ENCODE data around the gene MDFI.

MDFI gene

GRCh38 chr6:41657131-41658094 is 19.1 kb downstream of the MDFI start:
- no peak for ATAC-seq

GRCh38 chr6:41658636-41659035 is 20.4 kb downstream of the MDFI start:
- no peak for ATAC-seq
- no peak for TF ChIP-seq ZNF8 (CRISPR knock-in tag; IDR thresholded peaks at IDR 0.05)
- TF ChIP-seq TCF4 (CRISPR knock-in tag; IDR thresholded peaks at IDR 0.05; ENCODE audit: borderline replicate concordance): no peak
- TF ChIP-seq, protein P1, sequence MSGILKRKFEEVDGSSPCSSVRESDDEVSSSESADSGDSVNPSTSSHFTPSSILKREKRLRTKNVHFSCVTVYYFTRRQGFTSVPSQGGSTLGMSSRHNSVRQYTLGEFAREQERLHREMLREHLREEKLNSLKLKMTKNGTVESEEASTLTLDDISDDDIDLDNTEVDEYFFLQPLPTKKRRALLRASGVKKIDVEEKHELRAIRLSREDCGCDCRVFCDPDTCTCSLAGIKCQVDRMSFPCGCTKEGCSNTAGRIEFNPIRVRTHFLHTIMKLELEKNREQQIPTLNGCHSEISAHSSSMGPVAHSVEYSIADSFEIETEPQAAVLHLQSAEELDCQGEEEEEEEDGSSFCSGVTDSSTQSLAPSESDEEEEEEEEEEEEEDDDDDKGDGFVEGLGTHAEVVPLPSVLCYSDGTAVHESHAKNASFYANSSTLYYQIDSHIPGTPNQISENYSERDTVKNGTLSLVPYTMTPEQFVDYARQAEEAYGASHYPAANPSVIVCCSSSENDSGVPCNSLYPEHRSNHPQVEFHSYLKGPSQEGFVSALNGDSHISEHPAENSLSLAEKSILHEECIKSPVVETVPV (CRISPR knock-in tag; IDR thresholded peaks at IDR 0.05): no peak
- TF ChIP-seq GLIS3 (CRISPR knock-in tag; IDR thresholded peaks at IDR 0.05): no peak
- TF ChIP-seq ZC3H10 (CRISPR knock-in tag; IDR thresholded peaks at IDR 0.05): no peak
- no peak for TF ChIP-seq TOX (CRISPR knock-in tag; IDR thresholded peaks at IDR 0.05; ENCODE audit: borderline replicate concordance)
- TF ChIP-seq, protein P2, sequence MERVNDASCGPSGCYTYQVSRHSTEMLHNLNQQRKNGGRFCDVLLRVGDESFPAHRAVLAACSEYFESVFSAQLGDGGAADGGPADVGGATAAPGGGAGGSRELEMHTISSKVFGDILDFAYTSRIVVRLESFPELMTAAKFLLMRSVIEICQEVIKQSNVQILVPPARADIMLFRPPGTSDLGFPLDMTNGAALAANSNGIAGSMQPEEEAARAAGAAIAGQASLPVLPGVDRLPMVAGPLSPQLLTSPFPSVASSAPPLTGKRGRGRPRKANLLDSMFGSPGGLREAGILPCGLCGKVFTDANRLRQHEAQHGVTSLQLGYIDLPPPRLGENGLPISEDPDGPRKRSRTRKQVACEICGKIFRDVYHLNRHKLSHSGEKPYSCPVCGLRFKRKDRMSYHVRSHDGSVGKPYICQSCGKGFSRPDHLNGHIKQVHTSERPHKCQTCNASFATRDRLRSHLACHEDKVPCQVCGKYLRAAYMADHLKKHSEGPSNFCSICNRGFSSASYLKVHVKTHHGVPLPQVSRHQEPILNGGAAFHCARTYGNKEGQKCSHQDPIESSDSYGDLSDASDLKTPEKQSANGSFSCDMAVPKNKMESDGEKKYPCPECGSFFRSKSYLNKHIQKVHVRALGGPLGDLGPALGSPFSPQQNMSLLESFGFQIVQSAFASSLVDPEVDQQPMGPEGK (CRISPR knock-in tag; IDR thresholded peaks at IDR 0.05; ENCODE audit: borderline replicate concordance): no peak
- no peak for TF ChIP-seq ARNTL (CRISPR knock-in tag; IDR thresholded peaks at IDR 0.05; ENCODE audit: borderline replicate concordance, low read depth)
- TF ChIP-seq ZNF565 (CRISPR knock-in tag; conservative IDR thresholded peaks at IDR 0.05; ENCODE audit: low read depth): no peak
- TF ChIP-seq POU6F1 (CRISPR knock-in tag; IDR thresholded peaks at IDR 0.05; ENCODE audit: borderline replicate concordance, low read depth): no peak
- TF ChIP-seq ZNF70 (CRISPR knock-in tag; IDR thresholded peaks at IDR 0.05): no peak
- TF ChIP-seq BACH2 (CRISPR knock-in tag; IDR thresholded peaks at IDR 0.05; ENCODE audit: borderline replicate concordance): no peak

More at GRCh38 chr6:41657131-41658094, 19.1 kb downstream of the MDFI start:
- no peak for TF ChIP-seq ZNF70 (CRISPR knock-in tag; IDR thresholded peaks at IDR 0.05)
- TF ChIP-seq ISL1 (CRISPR knock-in tag; IDR thresholded peaks at IDR 0.05): no peak
- TF ChIP-seq TOX (CRISPR knock-in tag; IDR thresholded peaks at IDR 0.05; ENCODE audit: borderline replicate concordance): no peak
- no peak for TF ChIP-seq SNAI2 (CRISPR knock-in tag; IDR thresholded peaks at IDR 0.05)

DNA sequence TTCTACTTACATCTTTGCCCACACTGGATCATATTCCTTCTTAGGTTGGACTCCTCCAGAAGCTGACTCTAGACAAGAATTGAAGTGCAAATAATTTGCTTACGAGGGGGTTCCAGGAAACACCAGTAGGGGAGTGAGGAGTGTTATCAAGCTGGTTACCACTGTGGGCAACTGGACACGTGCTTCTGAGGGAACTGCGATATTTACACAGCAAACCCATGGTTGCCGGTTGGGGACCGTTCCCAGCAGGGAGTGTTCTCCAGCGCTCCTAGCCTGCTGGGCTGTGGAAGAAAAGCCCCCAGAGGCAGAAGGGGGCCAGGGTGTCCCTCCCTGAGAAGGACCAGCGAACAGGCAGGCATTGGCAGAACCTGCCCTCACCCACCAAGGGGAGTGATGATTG is 21.7 kb downstream of the MDFI start:
- TF ChIP-seq ZNF565 (CRISPR knock-in tag; conservative IDR thresholded peaks at IDR 0.05; ENCODE audit: low read depth) (no peak), ZNF8 (CRISPR knock-in tag; IDR thresholded peaks at IDR 0.05) (no peak), RARB (CRISPR knock-in tag; IDR thresholded peaks at IDR 0.05) (no peak), ZFP30 (CRISPR knock-in tag; IDR thresholded peaks at IDR 0.05) (no peak), TCF4 (CRISPR knock-in tag; IDR thresholded peaks at IDR 0.05; ENCODE audit: borderline replicate concordance) (no peak), TSHZ2 (CRISPR knock-in tag; IDR thresholded peaks at IDR 0.05) (no peak), ARNTL (CRISPR knock-in tag; IDR thresholded peaks at IDR 0.05; ENCODE audit: borderline replicate concordance, low read depth) (no peak), OSR1 (CRISPR knock-in tag; IDR thresholded peaks at IDR 0.05) (no peak), ZC3H10 (CRISPR knock-in tag; IDR thresholded peaks at IDR 0.05) (no peak), CSDC2 (CRISPR knock-in tag; IDR thresholded peaks at IDR 0.05) (no peak), BACH2 (CRISPR knock-in tag; IDR thresholded peaks at IDR 0.05; ENCODE audit: borderline replicate concordance) (no peak), POU6F1 (CRISPR knock-in tag; IDR thresholded peaks at IDR 0.05; ENCODE audit: borderline replicate concordance, low read depth) (no peak), SNAI2 (CRISPR knock-in tag; IDR thresholded peaks at IDR 0.05) (no peak), CREB5 (CRISPR knock-in tag; IDR thresholded peaks at IDR 0.05; ENCODE audit: low read depth) (no peak), GLIS3 (CRISPR knock-in tag; IDR thresholded peaks at IDR 0.05) (no peak)
- TF ChIP-seq, protein P2 (CRISPR knock-in tag; IDR thresholded peaks at IDR 0.05; ENCODE audit: borderline replicate concordance): no peak
- no peak for ATAC-seq
